ENCODE data around the gene KRTAP3-3.

The KRTAP3-3 gene

DNA sequence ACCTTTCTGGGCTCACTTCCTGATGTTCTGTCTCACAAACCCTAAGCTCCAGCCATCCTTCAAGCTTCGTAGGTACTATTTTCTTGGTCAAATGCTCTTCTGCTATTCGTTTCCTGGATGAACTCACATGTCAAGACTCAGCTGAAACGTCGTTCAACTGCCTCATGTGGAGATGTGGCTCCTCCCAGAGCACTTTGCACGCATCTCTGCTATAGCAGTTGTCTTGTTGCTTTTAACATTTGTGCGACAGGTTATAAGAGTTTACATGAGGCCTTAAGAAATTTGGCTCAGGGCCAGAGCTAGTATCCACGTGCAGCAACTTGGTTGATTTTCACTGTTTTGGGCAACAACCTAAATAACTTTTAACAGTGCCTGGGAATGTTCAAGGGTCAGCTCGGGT lies 7.0 kb downstream of the KRTAP3-3 start:
- Mint-ChIP-seq H3K36me3 (no peaks in the 10 kb centered on the region), H3K27me3 (peaks cover 7% of the 10 kb centered on the region), H3K9me3 (ENCODE audit: low read depth) (no peaks in the 10 kb centered on the region), H3K4me1 (ENCODE audit: low read depth) (no peaks in the 10 kb centered on the region), H3K27ac (no peak overlapping the region), H3K4me3 (no peak overlapping the region)

DNA sequence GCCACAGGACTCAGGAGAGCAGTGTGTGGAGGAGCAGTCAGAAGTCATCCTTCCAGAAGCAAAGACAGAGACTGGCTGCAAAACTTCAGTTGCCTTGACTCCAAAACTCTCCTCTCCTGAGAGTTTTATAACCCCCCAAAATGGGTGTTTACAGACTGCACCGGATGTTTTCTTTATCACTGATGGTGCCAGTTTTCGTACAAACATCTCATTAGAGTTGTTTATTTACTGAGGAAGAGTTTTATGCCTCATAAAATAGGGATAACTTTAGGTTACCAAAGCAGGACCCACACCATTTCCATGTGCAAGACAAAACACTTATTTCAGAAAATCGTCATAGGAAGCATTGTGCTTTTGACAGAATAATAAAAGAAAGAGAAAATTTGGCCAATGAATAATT lies 9.7 kb downstream of the KRTAP3-3 start, which contains the start of gene KRT40:
Gene KRT40, minus strand, starts transcription at position 101 of the 400 bp plus-strand sequence. Its CDS starts 53 bp downstream, at position 48.
- Mint-ChIP-seq H3K4me3 (no peak within 1 kb of the TSS), H3K36me3 (no peaks in the 10 kb centered on the region), H3K4me1 (ENCODE audit: low read depth) (no peaks in the 10 kb centered on the region), H3K9me3 (ENCODE audit: low read depth) (no peaks in the 10 kb centered on the region), H3K27me3 (peaks cover 9% of the 10 kb centered on the region), H3K27ac (no peak within 1 kb of the TSS)

DNA sequence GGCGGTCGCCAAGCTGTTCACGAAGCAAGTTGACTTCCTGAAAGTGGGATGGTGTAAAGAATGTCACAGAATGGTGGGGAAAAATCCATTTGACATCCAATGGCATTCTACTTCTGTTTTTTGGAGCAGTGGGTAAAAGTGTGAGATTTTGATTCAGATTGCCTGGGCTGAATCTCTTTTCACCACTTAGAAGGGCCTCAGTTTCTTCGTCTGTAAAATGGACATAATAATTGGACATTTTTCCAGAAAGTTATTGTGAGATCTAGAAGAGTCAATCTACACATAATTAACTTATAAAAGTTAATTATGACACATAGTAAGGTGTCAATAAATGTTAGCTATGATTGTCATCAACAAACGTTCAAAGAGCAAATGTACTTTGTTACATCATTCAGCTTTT lies 12.8 kb downstream of the KRTAP3-3 start:
- Mint-ChIP-seq H3K27me3 (peaks cover 8% of the 10 kb centered on the region), H3K9me3 (ENCODE audit: low read depth) (no peaks in the 10 kb centered on the region), H3K27ac (no peak overlapping the region), H3K4me1 (ENCODE audit: low read depth) (no peaks in the 10 kb centered on the region), H3K36me3 (no peaks in the 10 kb centered on the region), H3K4me3 (no peak overlapping the region)

DNA sequence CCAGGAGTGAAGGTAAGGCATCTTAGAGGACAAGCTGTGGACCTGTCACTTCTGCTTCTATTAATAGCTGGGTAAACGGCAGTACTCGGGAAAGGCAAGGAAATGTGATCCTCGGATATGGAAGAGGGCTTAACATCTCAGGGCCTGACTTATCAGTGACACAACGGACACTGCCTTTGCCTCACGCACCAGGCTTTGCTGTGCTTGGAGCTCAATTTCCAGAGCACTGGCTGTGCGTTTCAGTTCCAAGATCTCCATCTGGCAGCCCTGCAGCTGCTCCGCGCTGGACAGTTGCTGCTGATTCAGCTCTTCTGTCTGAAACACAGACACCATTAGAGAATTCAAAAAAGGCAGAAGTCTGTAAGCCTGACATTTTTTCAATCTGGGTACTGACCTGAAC lies 13.4 kb downstream of the KRTAP3-3 start:
- no peaks in the 10 kb centered on the region for H3K36me3 Mint-ChIP-seq
- H3K4me1 Mint-ChIP-seq (ENCODE audit: low read depth): no peaks in the 10 kb centered on the region
- peaks cover 8% of the 10 kb centered on the region for H3K27me3 Mint-ChIP-seq
- no peaks in the 10 kb centered on the region for H3K9me3 Mint-ChIP-seq (ENCODE audit: low read depth)
- no peak overlapping the region for H3K4me3 Mint-ChIP-seq
- no peak overlapping the region for H3K27ac Mint-ChIP-seq

DNA sequence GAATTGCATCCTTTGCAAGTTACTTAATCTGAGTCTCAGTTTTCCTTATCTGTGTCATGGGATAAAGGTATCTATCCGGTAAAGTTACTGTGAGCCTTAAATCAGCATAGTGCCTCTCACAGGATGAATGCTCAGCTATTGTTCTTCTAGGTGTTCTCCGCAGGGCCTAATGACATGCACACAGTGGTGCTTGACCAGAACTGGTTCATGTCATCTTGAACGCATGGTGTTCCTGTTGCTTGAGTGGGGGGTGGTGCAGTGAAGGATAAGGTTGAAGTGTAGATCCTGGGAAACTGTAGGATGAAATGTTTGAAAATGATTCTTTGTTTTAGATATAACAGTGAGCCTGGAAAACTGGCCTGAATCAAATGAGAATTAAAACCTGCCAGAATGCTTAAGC lies 13.8 kb downstream of the KRTAP3-3 start:
- Mint-ChIP-seq H3K36me3 (no peaks in the 10 kb centered on the region), H3K27ac (no peak overlapping the region), H3K4me3 (no peak overlapping the region), H3K9me3 (ENCODE audit: low read depth) (no peaks in the 10 kb centered on the region), H3K27me3 (peaks cover 13% of the 10 kb centered on the region), H3K4me1 (ENCODE audit: low read depth) (no peaks in the 10 kb centered on the region)

DNA sequence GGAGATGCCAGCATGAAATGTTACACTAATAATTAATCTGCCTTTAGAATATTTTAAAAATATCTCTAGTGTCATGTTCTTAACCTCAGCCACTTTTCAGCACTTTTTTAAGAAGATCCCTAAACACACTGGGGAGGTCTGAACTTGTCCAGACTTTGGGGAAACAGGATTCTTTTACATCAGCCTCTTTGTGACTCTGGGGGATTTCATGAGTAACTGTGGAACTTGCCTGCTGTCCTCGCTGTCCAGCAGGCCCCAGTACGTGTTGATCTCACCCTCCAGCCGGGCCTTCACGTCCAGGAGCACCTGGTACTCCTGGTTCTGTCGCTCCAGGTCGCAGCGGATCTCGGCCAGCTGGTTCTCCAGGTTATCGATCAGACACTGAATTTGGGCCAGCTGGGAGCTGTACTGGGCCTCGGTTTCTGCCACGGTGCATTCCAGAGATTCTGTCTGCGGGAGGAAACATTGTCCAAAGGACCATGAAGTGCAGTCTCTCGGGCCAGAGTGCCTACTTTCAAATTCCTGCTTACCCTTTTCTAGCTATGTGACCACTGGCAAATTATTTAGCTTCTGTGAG lies 15.3 kb downstream of the KRTAP3-3 start:
- no peaks in the 10 kb centered on the region for H3K9me3 Mint-ChIP-seq (ENCODE audit: low read depth)
- no peak overlapping the region for H3K27ac Mint-ChIP-seq
- H3K36me3 Mint-ChIP-seq: no peaks in the 10 kb centered on the region
- peaks cover 11% of the 10 kb centered on the region for H3K27me3 Mint-ChIP-seq
- H3K4me3 Mint-ChIP-seq: no peak overlapping the region
- no peaks in the 10 kb centered on the region for H3K4me1 Mint-ChIP-seq (ENCODE audit: low read depth)

DNA sequence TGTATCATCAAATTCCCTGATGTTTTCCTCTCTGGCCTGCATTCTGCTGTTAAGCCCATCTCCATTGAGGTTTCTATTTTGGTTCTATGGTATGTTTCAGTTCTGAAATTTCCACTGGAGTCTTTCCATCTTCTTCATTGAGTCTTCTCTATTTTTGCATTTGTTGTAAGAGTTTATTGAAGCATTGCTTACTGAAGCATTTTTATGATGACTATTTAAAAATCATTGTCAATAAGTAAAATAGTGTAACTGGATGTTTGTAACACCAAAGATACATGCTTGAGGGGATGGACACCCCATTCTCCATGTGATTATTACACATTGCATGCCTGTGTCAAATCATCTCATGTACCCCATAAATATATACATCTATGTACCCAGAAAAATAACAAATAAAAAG lies 18.4 kb downstream of the KRTAP3-3 start:
- Mint-ChIP-seq H3K4me1 (ENCODE audit: low read depth) (no peaks in the 10 kb centered on the region), H3K27me3 (peaks cover 10% of the 10 kb centered on the region), H3K36me3 (no peaks in the 10 kb centered on the region), H3K27ac (no peak overlapping the region), H3K4me3 (no peak overlapping the region), H3K9me3 (ENCODE audit: low read depth) (no peaks in the 10 kb centered on the region)

DNA sequence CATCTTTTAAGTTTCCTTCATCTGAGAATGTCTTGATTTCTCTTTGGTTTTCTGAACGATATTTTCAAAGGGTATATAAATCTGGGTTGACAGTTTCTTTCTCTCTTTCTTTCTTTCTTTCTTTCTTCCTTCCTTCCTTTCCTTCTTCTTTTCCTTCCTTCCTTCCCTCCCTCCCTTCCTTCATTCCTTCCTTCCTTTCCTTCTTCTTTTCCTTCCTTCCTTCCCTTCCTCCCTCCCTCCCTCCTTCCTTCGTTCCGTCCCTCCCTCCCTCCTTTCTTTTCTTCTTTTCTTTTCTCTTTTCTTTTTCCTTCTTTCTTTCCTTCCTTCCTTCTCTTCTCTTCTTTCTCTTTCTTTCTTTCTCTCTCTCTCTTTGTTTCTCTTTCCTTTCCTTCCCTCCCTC lies 19.6 kb downstream of the KRTAP3-3 start:
- Mint-ChIP-seq H3K27me3 (peaks cover 10% of the 10 kb centered on the region), H3K9me3 (ENCODE audit: low read depth) (no peaks in the 10 kb centered on the region), H3K4me3 (no peak overlapping the region), H3K36me3 (no peaks in the 10 kb centered on the region), H3K27ac (no peak overlapping the region), H3K4me1 (ENCODE audit: low read depth) (no peaks in the 10 kb centered on the region)

DNA sequence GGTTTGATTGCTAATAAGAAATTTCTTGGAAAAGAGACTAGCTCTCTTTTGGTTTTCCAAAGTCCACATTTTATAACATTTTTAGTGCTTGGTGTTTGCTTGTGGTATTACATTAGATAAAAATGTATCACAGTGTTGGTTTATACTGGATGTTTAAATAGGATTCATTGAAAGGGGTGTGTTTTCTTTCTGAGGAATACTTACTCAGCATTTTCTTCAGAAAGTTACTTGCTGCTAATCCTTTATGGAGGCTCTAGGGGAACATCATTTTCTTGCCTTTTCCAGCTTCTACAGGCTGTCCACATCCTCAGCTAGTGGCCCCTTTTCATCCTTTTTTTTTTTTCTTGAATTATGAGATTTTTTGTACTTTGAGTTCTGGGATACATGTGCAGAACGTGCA lies 26.4 kb downstream of the KRTAP3-3 start:
- Mint-ChIP-seq H3K27me3 (peaks cover 8% of the 10 kb centered on the region), H3K4me1 (ENCODE audit: low read depth) (no peaks in the 10 kb centered on the region), H3K9me3 (ENCODE audit: low read depth) (no peaks in the 10 kb centered on the region), H3K27ac (no peak overlapping the region), H3K4me3 (no peak overlapping the region), H3K36me3 (peaks cover 4% of the 10 kb centered on the region)

DNA sequence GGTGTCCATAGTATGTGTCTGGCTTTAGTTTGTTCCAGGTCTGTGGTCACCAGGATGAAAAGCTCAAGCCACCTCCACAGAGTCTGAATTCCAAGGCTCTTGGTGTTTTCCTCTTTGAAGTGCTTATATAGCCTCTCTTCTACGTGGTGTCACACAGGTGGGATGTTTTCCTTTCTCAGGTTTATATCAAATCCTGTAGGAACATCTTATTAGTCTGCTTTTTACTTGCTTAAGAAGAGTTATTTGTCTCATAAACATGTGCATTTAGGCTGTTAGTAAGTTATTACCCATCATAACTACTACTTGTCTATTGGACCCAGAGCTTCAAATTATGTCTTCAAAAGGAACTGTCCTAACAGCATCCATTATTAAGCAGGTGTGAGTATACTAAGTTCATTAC lies 27.1 kb downstream of the KRTAP3-3 start, which contains the start of gene KRT39:
Gene KRT39, minus strand, starts transcription at position 101 of the 400 bp plus-strand sequence. Its CDS starts 92 bp downstream, at position 9.
- Mint-ChIP-seq H3K36me3 (peaks cover 4% of the 10 kb centered on the region), H3K4me1 (ENCODE audit: low read depth) (no peaks in the 10 kb centered on the region), H3K27ac (no peak within 1 kb of the TSS), H3K27me3 (peaks cover 8% of the 10 kb centered on the region), H3K4me3 (no peak within 1 kb of the TSS), H3K9me3 (ENCODE audit: low read depth) (no peaks in the 10 kb centered on the region)

DNA sequence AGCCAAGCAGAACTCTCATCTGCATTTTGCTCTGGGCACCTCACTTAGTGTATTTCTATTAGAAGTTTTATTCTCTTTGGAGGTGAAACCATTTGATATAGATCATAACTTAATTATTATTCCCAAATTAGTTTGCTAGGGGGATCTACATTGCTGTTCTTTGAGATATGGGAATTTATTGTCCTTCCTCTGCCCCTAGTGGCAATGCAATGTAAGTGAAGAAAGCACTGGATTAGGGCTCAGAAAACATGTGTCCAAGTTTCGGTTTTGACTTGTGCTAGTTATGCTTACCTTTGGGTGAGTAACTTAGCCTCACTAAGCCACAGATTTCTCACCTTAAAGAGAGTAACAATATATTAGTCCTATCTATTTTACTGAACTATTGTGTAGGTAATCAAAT lies 30.1 kb downstream of the KRTAP3-3 start:
- Mint-ChIP-seq H3K27me3 (peaks cover 11% of the 10 kb centered on the region), H3K4me3 (no peak overlapping the region), H3K27ac (no peak overlapping the region), H3K9me3 (ENCODE audit: low read depth) (no peaks in the 10 kb centered on the region), H3K36me3 (peaks cover 4% of the 10 kb centered on the region), H3K4me1 (ENCODE audit: low read depth) (no peaks in the 10 kb centered on the region)

DNA sequence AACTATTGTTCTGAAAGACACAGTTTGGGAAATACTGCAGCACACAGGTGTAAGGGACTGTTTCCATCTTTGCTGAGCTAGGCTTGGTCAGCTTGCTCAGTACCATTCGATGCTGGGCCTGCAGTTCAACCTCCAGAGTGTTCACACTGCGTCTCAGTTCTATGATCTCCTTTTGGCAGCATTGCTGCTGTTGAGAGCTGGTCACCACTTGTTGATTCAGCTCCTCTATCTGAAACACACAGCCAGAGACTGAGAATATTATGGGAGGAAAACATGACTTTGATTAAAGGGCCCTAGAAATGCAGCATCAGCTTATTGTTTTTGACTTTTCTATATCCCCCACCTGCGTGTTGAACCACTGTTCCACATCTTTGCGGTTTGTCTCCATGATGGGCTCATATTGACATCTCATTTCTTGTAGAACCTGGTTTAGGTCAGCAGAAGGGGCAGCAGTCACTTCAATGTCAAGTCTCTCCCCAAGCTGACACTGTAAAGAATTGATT lies 31.9 kb downstream of the KRTAP3-3 start:
- Mint-ChIP-seq H3K4me3 (no peak overlapping the region), H3K4me1 (ENCODE audit: low read depth) (no peaks in the 10 kb centered on the region), H3K9me3 (ENCODE audit: low read depth) (no peaks in the 10 kb centered on the region), H3K36me3 (peaks cover 4% of the 10 kb centered on the region), H3K27me3 (peaks cover 11% of the 10 kb centered on the region), H3K27ac (no peak overlapping the region)

DNA sequence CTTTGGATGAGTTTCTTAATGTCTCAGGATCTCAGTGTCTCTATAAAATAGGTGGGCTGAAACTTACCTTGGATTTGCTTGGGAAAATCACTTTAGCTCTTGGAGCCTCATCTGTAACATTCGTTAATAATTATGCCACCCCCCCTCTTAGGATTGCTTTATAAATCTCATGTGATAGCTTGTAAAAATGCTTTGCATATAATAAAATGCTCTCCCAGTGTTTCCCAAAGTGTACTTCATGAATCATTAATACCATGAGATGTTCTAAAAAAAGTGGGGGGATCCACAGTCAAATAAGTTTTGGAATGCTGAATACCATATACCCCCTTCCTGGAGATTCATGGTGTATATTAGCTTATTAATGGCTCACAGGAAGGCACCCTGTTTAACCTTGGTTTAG lies 32.4 kb downstream of the KRTAP3-3 start:
- Mint-ChIP-seq H3K4me1 (ENCODE audit: low read depth) (no peaks in the 10 kb centered on the region), H3K36me3 (peaks cover 4% of the 10 kb centered on the region), H3K27me3 (peaks cover 11% of the 10 kb centered on the region), H3K27ac (no peak overlapping the region), H3K9me3 (ENCODE audit: low read depth) (no peaks in the 10 kb centered on the region), H3K4me3 (no peak overlapping the region)

DNA sequence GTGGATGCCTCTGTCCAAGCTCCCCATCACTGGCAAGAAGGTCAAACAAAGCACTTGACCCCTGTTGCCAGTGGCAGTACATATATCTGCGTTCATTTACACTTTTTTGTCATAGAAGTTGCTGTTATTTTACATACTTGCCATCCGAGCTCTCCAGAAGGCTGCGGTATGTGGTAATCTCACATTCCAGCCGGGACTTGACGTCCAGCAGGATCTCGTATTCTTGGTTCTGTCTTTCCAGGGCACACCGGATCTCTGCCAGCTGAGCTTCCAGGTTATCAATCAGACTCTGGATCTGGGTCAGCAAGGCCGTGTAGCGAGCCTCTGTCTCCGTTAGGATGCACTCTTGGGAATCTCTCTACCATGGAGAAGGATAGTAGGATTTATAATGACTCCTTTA lies 33.8 kb downstream of the KRTAP3-3 start:
- Mint-ChIP-seq H3K4me3 (no peak overlapping the region), H3K9me3 (ENCODE audit: low read depth) (no peaks in the 10 kb centered on the region), H3K27ac (no peak overlapping the region), H3K27me3 (peaks cover 11% of the 10 kb centered on the region), H3K36me3 (peaks cover 2% of the 10 kb centered on the region), H3K4me1 (ENCODE audit: low read depth) (no peaks in the 10 kb centered on the region)

DNA sequence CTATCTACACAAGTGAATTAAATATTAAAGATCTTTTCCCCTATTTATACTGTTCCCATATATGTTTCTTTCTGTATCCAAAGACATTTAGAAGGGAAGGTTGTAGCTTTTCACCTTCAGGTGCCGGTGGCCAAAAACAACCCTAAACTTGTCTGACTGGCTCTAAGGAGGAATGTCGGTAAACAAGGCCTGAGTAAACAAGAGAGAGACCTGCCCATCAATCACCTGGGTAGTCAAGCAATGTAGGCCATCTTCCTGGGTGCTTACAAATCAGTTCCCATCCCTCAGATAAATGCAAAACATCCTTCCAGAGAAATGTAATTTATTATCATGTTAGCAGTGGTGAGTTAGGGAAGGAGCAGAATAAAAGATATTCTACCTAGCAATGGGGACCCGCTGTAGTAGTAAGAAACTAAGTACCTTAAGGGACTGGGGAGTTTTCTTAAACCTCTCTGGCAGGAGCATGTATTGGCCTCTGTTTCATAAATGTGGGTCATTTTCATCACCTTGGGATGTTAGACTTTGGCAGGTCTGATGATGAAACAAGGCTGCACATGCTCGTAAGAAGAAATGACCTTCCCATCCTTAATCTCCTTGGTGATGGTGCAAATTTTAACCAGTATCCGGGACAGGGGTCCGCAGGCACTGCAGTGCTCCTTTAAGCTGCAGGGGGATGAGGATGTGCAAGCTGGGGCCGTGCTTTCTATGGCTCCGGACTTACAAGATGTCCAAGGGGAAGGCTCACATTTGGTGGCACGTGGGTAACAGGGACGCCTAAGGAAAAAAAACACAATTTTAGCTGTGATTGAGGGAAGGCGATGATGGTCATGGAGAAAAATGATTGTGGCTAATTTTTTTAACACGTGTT lies 35.6 kb downstream of the KRTAP3-3 start:
- H3K27ac Mint-ChIP-seq: no peak overlapping the region
- H3K27me3 Mint-ChIP-seq: peaks cover 7% of the 10 kb centered on the region
- H3K36me3 Mint-ChIP-seq: no peaks in the 10 kb centered on the region
- no peaks in the 10 kb centered on the region for H3K4me1 Mint-ChIP-seq (ENCODE audit: low read depth)
- H3K4me3 Mint-ChIP-seq: no peak overlapping the region
- no peaks in the 10 kb centered on the region for H3K9me3 Mint-ChIP-seq (ENCODE audit: low read depth)
